Endothelial cell of umbilical vein (primary cell): ENCODE data around the gene HAPLN1. TPM values are rescaled to one million over a fixed set of nuclear protein-coding genes. Genes with fewer than 3 reads are reported as not detected.

ENCODE experiments used
- BruUV-seq: library from RNA; stranded (reverse); fragments of 400-500 nt; replicated peaks from 2 replicates; lab custom pipeline; 2021; lab: Mats Ljungman, UMichigan
- CTCF ChIA-PET: fragments of 300-600, 350-600 bp; sonication (Branson Sonifier 250); formaldehyde crosslinking; loops from one replicate; lab custom pipeline; 2021; ENCODE audit warnings: antibody characterized with exemption, inconsistent platforms; lab: Charles Lee
- POLR2A ChIA-PET: fragments of 300-600, 350-600 bp; sonication (Branson Sonifier 250); formaldehyde crosslinking; loops from one replicate; lab custom pipeline; 2021; ENCODE audit warnings: antibody characterized with exemption, inconsistent platforms; lab: Charles Lee
- DNase-seq: peaks from one replicate; pipeline ENCODE4 v3.0.0-alpha.2; 2011; ENCODE audit warnings: low read depth, low spot score
- FAIRE-seq: peaks from 2 replicates; lab custom pipeline; 2011; peaks lifted over from hg19 to GRCh38; lab: Jason Lieb, UNC
- H2AFZ ChIP-seq: 2 replicates; pipeline ENCODE4 v1.6.0; 2012; ENCODE audit warnings: low read depth, low read length, control low read depth, inconsistent platforms
- H3K27ac ChIP-seq: 2 replicates; pipeline ENCODE4 v1.5.1; 2011; ENCODE audit warnings: low read depth, mild to moderate bottlenecking, control low read depth, low read length, moderate library complexity; ENCODE audit not compliant: insufficient read depth
- H3K27me3 ChIP-seq, 2 experiments: 2 replicates each; pipeline versions ENCODE4 v1.6.0 to v1.6.1; 2011; ENCODE audit warnings: low read length in 2 of 2, mixed read lengths in 1 of 2; ENCODE audit not compliant: control insufficient read depth in 2 of 2, insufficient read depth in 2 of 2
- H3K36me3 ChIP-seq, 2 experiments: 2 replicates in 1 of 2; 3 replicates in 1 of 2; pipeline ENCODE4 v1.5.1; 2011; ENCODE audit warnings: low read length in 2 of 2, mild to moderate bottlenecking in 1 of 2, moderate library complexity in 1 of 2; ENCODE audit not compliant: control insufficient read depth in 2 of 2, insufficient read depth in 2 of 2; ENCODE audit errors: extremely low read depth in 1 of 2
- H3K4me1 ChIP-seq: 3 replicates; pipeline ENCODE4 v1.5.1; 2011; ENCODE audit warnings: mild to moderate bottlenecking, low read length; ENCODE audit not compliant: control insufficient read depth, insufficient read depth; ENCODE audit errors: extremely low read depth
- H3K4me2 ChIP-seq: 2 replicates; pipeline ENCODE4 v1.6.1; 2011; ENCODE audit warnings: low read length, control low read depth, mixed read lengths; ENCODE audit not compliant: insufficient read depth
- H3K4me3 ChIP-seq, 3 experiments: fragments of 200-600 bp in 1 of 3; sonication (generic), shearing (Covaris generic) in 1 of 3; replicated peaks in 1 of 3; 2 replicates each; pipeline ENCODE4 v1.5.1; 2011 to 2016; ENCODE audit warnings: control low read depth in 3 of 3, low read length in 3 of 3, mild to moderate bottlenecking in 2 of 3, inconsistent platforms in 1 of 3, low read depth in 1 of 3, moderate library complexity in 1 of 3; ENCODE audit not compliant: insufficient read depth in 1 of 3
- H3K79me2 ChIP-seq: 2 replicates; pipeline ENCODE4 v1.6.0; 2012; ENCODE audit warnings: low read length, inconsistent platforms; ENCODE audit not compliant: control insufficient read depth, insufficient read depth
- H3K9ac ChIP-seq: replicated peaks from 2 replicates; pipeline ENCODE3; 2011; ENCODE audit warnings: low read length, control low read depth; ENCODE audit not compliant: insufficient read depth; ENCODE audit errors: extremely low read depth
- H3K9me1 ChIP-seq: replicated peaks from 3 replicates; pipeline ENCODE4 v1.6.0; 2011; ENCODE audit warnings: mild to moderate bottlenecking, low read length; ENCODE audit not compliant: control insufficient read depth, insufficient read depth; ENCODE audit errors: extremely low read depth
- H3K9me3 ChIP-seq: replicated peaks from 2 replicates; pipeline ENCODE4 v1.5.1; 2012; ENCODE audit warnings: low read length, inconsistent platforms; ENCODE audit not compliant: control insufficient read depth, insufficient read depth
- H4K20me1 ChIP-seq: replicated peaks from 2 replicates; pipeline ENCODE3; 2011; ENCODE audit warnings: mild to moderate bottlenecking, low read length; ENCODE audit not compliant: control insufficient read depth, insufficient read depth; ENCODE audit errors: extremely low read depth
- CTCF ChIP-seq, 2 donors: IDR thresholded peaks; 1 replicate in 1 of 2; 2 replicates in 1 of 2; pipeline ENCODE4 v1.5.1; 2011; ENCODE audit warnings: low read length in 2 of 2, mild to moderate bottlenecking in 2 of 2, moderate library complexity in 2 of 2, control low read depth in 1 of 2, inconsistent platforms in 1 of 2, low read depth in 1 of 2; ENCODE audit not compliant: insufficient read depth in 1 of 2; ENCODE audit errors: extremely low read depth in 1 of 2
- EZH2 ChIP-seq: IDR thresholded peaks from 2 replicates; pipeline ENCODE4 v1.6.1; 2012; ENCODE audit warnings: borderline replicate concordance, low read depth, mild to moderate bottlenecking, moderate library complexity, low read length, inconsistent platforms; ENCODE audit not compliant: severe bottlenecking
- FOS ChIP-seq: IDR thresholded peaks from 2 replicates; pipeline ENCODE4 v1.6.1; 2011; ENCODE audit warnings: mild to moderate bottlenecking, low read length, moderate library complexity, borderline replicate concordance; ENCODE audit not compliant: insufficient read depth
- GATA2 ChIP-seq: IDR thresholded peaks from 2 replicates; pipeline ENCODE4 v1.7.0; 2011; ENCODE audit warnings: low read depth, mild to moderate bottlenecking, moderate library complexity, mixed read lengths, low read length; ENCODE audit not compliant: insufficient read length, insufficient read depth
- JUN ChIP-seq: IDR thresholded peaks from 2 replicates; pipeline ENCODE4 v1.6.1; 2011; ENCODE audit warnings: borderline replicate concordance, low read depth; ENCODE audit not compliant: insufficient read length, insufficient read depth
- MAX ChIP-seq: IDR thresholded peaks from 2 replicates; pipeline ENCODE4 v1.6.1; 2011; ENCODE audit not compliant: insufficient read depth, insufficient read length
- MYC ChIP-seq: IDR thresholded peaks from one replicate; pipeline ENCODE4 v1.6.1; 2011; ENCODE audit warnings: mild to moderate bottlenecking, low read depth, low read length
- POLR2A ChIP-seq: IDR thresholded peaks from 2 replicates; pipeline ENCODE4 v1.6.1; 2012; ENCODE audit warnings: low read depth, mild to moderate bottlenecking, control low read depth, low read length
- POLR2AphosphoS5 ChIP-seq: IDR thresholded peaks from 2 replicates; pipeline ENCODE4 v1.6.1; 2012; ENCODE audit warnings: low read depth, mild to moderate bottlenecking, control low read depth, low read length, moderate library complexity; ENCODE audit not compliant: insufficient read depth
- dilution Hi-C: fragments of 300-500 bp; cut with MboI; formaldehyde crosslinking; loops from one replicate; pipeline ENCODE4 v1.15.0; 2019; ENCODE audit warnings: low sequenced_read_pairs; ENCODE audit not compliant: extremely low pct_ligation_motif_present
- intact Hi-C: fragments of 100-400 bp; cut with micrococcal nuclease; formaldehyde crosslinking; loops from one replicate; pipeline ENCODE4 v1.10.0; 2022
- polyA plus RNA-seq, 4 experiments: library from polyadenylated mRNA; depleted of rRNA in 3 of 4; stranded (reverse) in 3 of 4; unstranded in 1 of 4; fragments of >200 nt; gene quantifications; 2 replicates each; pipeline versions ENCODE4 v1.2.1 to v1.2.3, GENCODE V29; 2011 to 2012; ENCODE audit warnings: missing spikeins in 1 of 4
- small RNA-seq: library from RNA; depleted of rRNA; stranded (forward); fragments of <200 nt; gene quantifications from one replicate; pipeline ENCODE3, GENCODE V24; 2012; ENCODE audit warnings: low replicate concordance, low read depth; ENCODE audit not compliant: insufficient read depth, insufficient read length
- total RNA-seq: library from RNA; stranded (reverse); gene quantifications from 2 replicates; pipeline ENCODE4 v1.2.3, GENCODE V29; 2021

HAPLN1 gene
- total and polyA plus RNA-seq, 2 donors (not counting 3 experiments of a cell fraction or from before 2014, with no cell fraction given): 0.04 TPM; not detected in 1

DNA sequence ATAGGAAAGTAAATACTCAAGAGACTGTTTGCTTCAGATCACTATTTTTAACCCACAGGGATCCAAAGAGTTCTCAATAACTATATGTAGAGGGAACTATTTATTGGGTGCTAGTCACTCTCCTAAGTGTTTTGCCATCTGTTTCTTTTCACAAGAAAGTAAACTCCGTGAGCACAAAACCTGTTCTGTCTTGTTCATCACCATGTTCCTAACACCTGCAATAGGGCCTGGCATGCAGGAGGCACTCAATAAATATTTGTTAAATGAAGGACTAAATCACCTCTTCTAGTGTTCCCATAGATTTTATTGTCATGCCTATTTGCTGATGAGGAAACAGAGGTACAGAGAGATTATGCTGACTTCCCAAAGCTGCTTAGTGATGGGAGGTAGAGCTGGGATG lies 130.9 kb downstream of the HAPLN1 start:
- Histone ChIP-seq H3K4me1 (peaks cover 11% of the 10 kb centered on the region), H3K4me3 (no peak overlapping the region), H3K36me3 (no peaks in the 10 kb centered on the region), H3K4me2 (no peak overlapping the region), H3K27ac (no peak overlapping the region), H3K9me3 (no peaks in the 10 kb centered on the region), H2AFZ (no peak overlapping the region), H4K20me1 (no peaks in the 10 kb centered on the region), H3K79me2 (no peaks in the 10 kb centered on the region), H3K9me1 (no peaks in the 10 kb centered on the region), H3K27me3 (no peaks in the 10 kb centered on the region), H3K9ac (no peak overlapping the region)
- no peak for TF ChIP-seq POLR2A
- TF ChIP-seq GATA2: no peak
- no peak for TF ChIP-seq POLR2AphosphoS5
- TF ChIP-seq JUN: no peak
- no peak for TF ChIP-seq MYC
- TF ChIP-seq FOS: no peak
- TF ChIP-seq CTCF (IDR thresholded peaks at IDR 0.05; ENCODE audit: extremely low read depth in 1 of 2, insufficient read depth in 1 of 2, low read depth in 1 of 2, low read length in 2 of 2): no peak
- no peak for TF ChIP-seq EZH2
- TF ChIP-seq MAX: no peak
- ChIA-PET POLR2A (no interaction called here), CTCF (interaction anchor here (1.3 kb wide), 1 partner anchor 18 kb away, joined by 5 read pairs; no protein-coding TSS in a partner anchor)
- no peak for FAIRE-seq
- no peak for DNase-seq
- BruUV-seq: no TSS peak
- intact Hi-C loops (no loop called here), dilution Hi-C loops (no loop called here)

Small RNAs within 50 kb of the gene (small RNA-seq; reads per million reads assigned to genes)
- gene RN7SKP295 (not detected), gene RNU6-620P (not detected)

Other genes starting within 250 kb of the HAPLN1 start
- 0.35 and 0.72 TPM in 2 replicates for gene VCAN, start 249.1 kb downstream of the HAPLN1 start, total RNA-seq
- 0.56 and 1.2 TPM in 2 replicates for gene VCAN, start 249.1 kb downstream of the HAPLN1 start, polyA plus RNA-seq